H9 (cell line): ENCODE results near the gene TAF3. TPM values are rescaled to one million over a fixed set of nuclear protein-coding genes. Genes with fewer than 3 reads are reported as not detected.

Experiments
- DNase-seq: peaks from one replicate; pipeline ENCODE4 v3.0.0-alpha.2; 2017
- H2AFZ ChIP-seq: one replicate; pipeline ENCODE4 v1.6.1; 2013; ENCODE audit warnings: mild to moderate bottlenecking, low read length, control low read depth, moderate library complexity
- H2AK5ac ChIP-seq: 2 replicates; pipeline ENCODE4 v1.6.1; 2013; ENCODE audit warnings: low read length, control low read depth, mixed read lengths; ENCODE audit not compliant: insufficient read length
- H2BK120ac ChIP-seq: one replicate; pipeline ENCODE4 v1.6.1; 2013; ENCODE audit warnings: low read depth, mild to moderate bottlenecking, low read length, control low read depth, inconsistent platforms; ENCODE audit not compliant: poor library complexity, severe bottlenecking
- H2BK12ac ChIP-seq: 2 replicates; pipeline ENCODE4 v1.6.1; 2013; ENCODE audit warnings: low read length, control low read depth, mixed read lengths, low read depth; ENCODE audit not compliant: insufficient read length
- H2BK15ac ChIP-seq: 2 replicates; pipeline ENCODE4 v1.6.1; 2013; ENCODE audit warnings: low read depth, low read length, control low read depth
- H2BK20ac ChIP-seq: one replicate; pipeline ENCODE4 v1.6.1; 2013; ENCODE audit warnings: low read depth, mild to moderate bottlenecking, low read length, control low read depth, inconsistent platforms; ENCODE audit not compliant: poor library complexity, severe bottlenecking
- H2BK5ac ChIP-seq: 2 replicates; pipeline ENCODE4 v1.6.1; 2013; ENCODE audit warnings: low read length, control low read depth, mixed read lengths; ENCODE audit not compliant: insufficient read length
- H3K14ac ChIP-seq: 2 replicates; pipeline ENCODE4 v1.6.1; 2013; ENCODE audit warnings: low read length, control low read depth; ENCODE audit not compliant: insufficient read depth
- H3K18ac ChIP-seq: 2 replicates; pipeline ENCODE4 v1.6.1; 2013; ENCODE audit warnings: low read depth, mild to moderate bottlenecking, mixed read lengths, low read length, control low read depth; ENCODE audit not compliant: insufficient read length
- H3K23ac ChIP-seq: 2 replicates; pipeline ENCODE4 v1.6.1; 2013; ENCODE audit warnings: low read length, control low read depth, mixed read lengths, low read depth; ENCODE audit not compliant: insufficient read length
- H3K23me2 ChIP-seq: 2 replicates; pipeline ENCODE4 v1.6.1; 2013; ENCODE audit warnings: low read depth, mild to moderate bottlenecking, mixed read lengths, low read length, control low read depth; ENCODE audit not compliant: insufficient read length, poor library complexity, severe bottlenecking
- H3K27ac ChIP-seq: 2 replicates; pipeline ENCODE4 v1.5.1; 2013; ENCODE audit warnings: low read length, control low read depth, mixed read lengths, low read depth; ENCODE audit not compliant: insufficient read length
- H3K27me3 ChIP-seq: 2 replicates; pipeline ENCODE4 v1.6.1; 2013; ENCODE audit warnings: low read length, control low read depth, inconsistent platforms; ENCODE audit not compliant: insufficient read depth
- H3K4ac ChIP-seq: 2 replicates; pipeline ENCODE4 v1.6.1; 2013; ENCODE audit warnings: low read depth, mild to moderate bottlenecking, control low read depth, inconsistent platforms, low read length, moderate library complexity
- H3K4me1 ChIP-seq: 2 replicates; pipeline ENCODE4 v1.6.1; 2013; ENCODE audit warnings: low read length, control low read depth, inconsistent platforms; ENCODE audit not compliant: insufficient read depth
- H3K4me2 ChIP-seq: 2 replicates; pipeline ENCODE4 v1.6.1; 2013; ENCODE audit warnings: low read length, control low read depth, mixed read lengths; ENCODE audit not compliant: insufficient read length, insufficient read depth
- H3K56ac ChIP-seq: 2 replicates; pipeline ENCODE4 v1.6.1; 2013; ENCODE audit warnings: low read depth, mild to moderate bottlenecking, mixed read lengths, low read length, control low read depth; ENCODE audit not compliant: insufficient read length
- H3K79me1 ChIP-seq: 2 replicates; pipeline ENCODE4 v1.6.1; 2013; ENCODE audit warnings: low read depth, mild to moderate bottlenecking, moderate library complexity, low read length, control low read depth, inconsistent platforms; ENCODE audit not compliant: insufficient read depth, poor library complexity, severe bottlenecking
- H3K79me2 ChIP-seq: 2 replicates; pipeline ENCODE4 v1.6.1; 2013; ENCODE audit warnings: low read length, control low read depth, inconsistent platforms; ENCODE audit not compliant: insufficient read depth
- H3K9ac ChIP-seq: 2 replicates; pipeline ENCODE4 v1.6.1; 2013; ENCODE audit warnings: low read length, control low read depth, mixed read lengths; ENCODE audit not compliant: insufficient read length; ENCODE audit errors: extremely low read depth
- H3K9me3 ChIP-seq: one replicate; pipeline ENCODE4 v1.6.1; 2013; ENCODE audit warnings: low read depth, low read length, inconsistent platforms; ENCODE audit not compliant: control insufficient read depth
- H3T11ph ChIP-seq: one replicate; pipeline ENCODE4 v1.6.1; 2013; ENCODE audit warnings: mild to moderate bottlenecking, low read length, control low read depth, inconsistent platforms
- H4K20me1 ChIP-seq: one replicate; pipeline ENCODE4 v1.6.1; 2013; ENCODE audit not compliant: control insufficient read depth, insufficient read length, insufficient read depth
- H4K5ac ChIP-seq: 2 replicates; pipeline ENCODE4 v1.6.1; 2013; ENCODE audit warnings: low read depth, mild to moderate bottlenecking, mixed read lengths, low read length, control low read depth; ENCODE audit not compliant: insufficient read length
- H4K8ac ChIP-seq: replicated peaks from 2 replicates; pipeline ENCODE4 v1.6.1; 2013; ENCODE audit warnings: low read length, control low read depth, mixed read lengths, low read depth; ENCODE audit not compliant: insufficient read length
- H4K91ac ChIP-seq: 2 replicates; pipeline ENCODE4 v1.6.1; 2013; ENCODE audit warnings: low read depth, mild to moderate bottlenecking, moderate library complexity, mixed read lengths, low read length, control low read depth; ENCODE audit not compliant: insufficient read length
- H3K27ac Mint-ChIP-seq, 3 experiments: 2 replicates in 2 of 3; 3 replicates in 1 of 3; pipeline ENCODE4 v1.8.0; 2020 to 2021; ENCODE audit warnings: mixed read lengths in 3 of 3, mild to moderate bottlenecking in 1 of 3, moderate library complexity in 1 of 3
- H3K27me3 Mint-ChIP-seq: 2 replicates; pipeline ENCODE4 v1.8.0; 2021; ENCODE audit warnings: low read depth, mild to moderate bottlenecking, moderate library complexity, mixed read lengths
- H3K36me3 Mint-ChIP-seq, 3 experiments: 2 replicates in 2 of 3; 3 replicates in 1 of 3; pipeline ENCODE4 v1.8.0; 2020 to 2021; ENCODE audit warnings: low read depth in 3 of 3, mixed read lengths in 3 of 3; ENCODE audit not compliant: insufficient read depth in 1 of 3
- H3K4me1 Mint-ChIP-seq, 2 experiments: 2 replicates each; pipeline ENCODE4 v1.8.0; 2020; ENCODE audit warnings: mixed read lengths in 2 of 2
- H3K4me3 Mint-ChIP-seq, 2 experiments: 2 replicates in 1 of 2; 3 replicates in 1 of 2; pipeline ENCODE4 v1.8.0; 2020 to 2021; ENCODE audit warnings: mild to moderate bottlenecking in 2 of 2, mixed read lengths in 2 of 2, moderate library complexity in 1 of 2
- H3K9me3 Mint-ChIP-seq, 2 experiments: 2 replicates in 1 of 2; 3 replicates in 1 of 2; pipeline ENCODE4 v1.8.0; 2020; ENCODE audit warnings: mild to moderate bottlenecking in 2 of 2, mixed read lengths in 2 of 2, moderate library complexity in 1 of 2
- WGBS: extraction: QIAGEN DNeasy Blood & Tissue Kit; methylation state at CpG from one replicate; pipeline ENCODE4 v1.1.7; 2013; ENCODE audit warnings: missing lambda C conversion rate, low lambda C conversion rate, mixed read lengths; ENCODE audit not compliant: insufficient read length; ENCODE audit errors: extremely low coverage; 5-methylcytosine and 5-hydroxymethylcytosine counted together
- total RNA-seq: library from RNA; stranded (reverse); gene quantifications from 2 replicates; pipeline ENCODE4 v1.2.1, GENCODE V29; 2021
- TF ChIP-seq, protein P1 (sequence below): fragments of 200-600 bp; sonication (generic); conservative IDR thresholded peaks from 3 replicates; pipeline ENCODE4 v1.8.0; 2021; ENCODE audit warnings: antibody characterized with exemption, mild to moderate bottlenecking

Gene TAF3
- total RNA-seq, 1 experiment from 2014 or later, result 10.2 TPM

DNA sequence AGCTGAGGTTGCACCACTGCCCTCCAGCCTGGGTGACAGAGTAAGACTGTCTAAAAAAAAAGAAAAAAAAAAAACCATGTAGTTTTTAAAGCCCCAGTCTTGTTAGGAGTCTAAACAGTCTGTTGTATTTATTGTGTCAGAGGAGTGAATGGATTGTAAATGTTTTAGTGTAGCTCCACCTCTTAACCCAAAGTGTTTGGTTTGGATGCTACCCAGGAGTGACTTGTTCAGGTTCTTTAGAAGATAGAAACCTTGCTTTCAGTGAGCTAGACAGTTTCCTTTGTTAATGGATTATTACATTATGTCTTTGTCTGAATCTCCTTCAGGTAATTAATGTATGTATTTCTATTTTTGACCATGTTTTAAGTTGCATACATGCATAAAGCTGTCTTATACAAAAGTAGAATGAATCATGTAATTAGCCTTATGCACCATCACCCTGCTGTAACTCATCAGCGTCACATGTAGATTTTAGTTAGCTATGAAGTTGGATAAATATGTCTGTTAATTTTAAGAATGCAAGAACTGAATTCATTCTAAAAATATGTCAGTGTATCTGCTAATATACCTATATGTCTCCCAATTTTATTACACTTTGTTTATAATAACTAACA lies 97.7 kb downstream of the TAF3 start:
- Histone ChIP-seq H4K91ac (no peak overlapping the region), H3K9me3 (no peaks in the 10 kb centered on the region), H2BK120ac (no peak overlapping the region), H4K20me1 (no peaks in the 10 kb centered on the region), H4K5ac (no peak overlapping the region), H3K27ac (no peak overlapping the region), H3K56ac (no peak overlapping the region), H3K23me2 (no peaks in the 10 kb centered on the region), H3K27me3 (no peaks in the 10 kb centered on the region; the same call in 1 of the 2 replicates), H3T11ph (no peak overlapping the region), H4K8ac (no peak overlapping the region), H2BK5ac (no peak overlapping the region), H3K9ac (no peak overlapping the region), H2BK15ac (no peak overlapping the region), H3K14ac (no peak overlapping the region), H3K4me1 (no peaks in the 10 kb centered on the region), H3K23ac (no peak overlapping the region), H3K4me2 (no peak overlapping the region), H2BK20ac (no peak overlapping the region), H2AFZ (no peak overlapping the region), H3K4ac (no peak overlapping the region), H3K79me2 (0 out of 2 replicates have a peak, but pooled peaks cover 2% of the 10 kb centered on the region), H3K79me1 (no peaks in the 10 kb centered on the region), H2AK5ac (no peak overlapping the region), H2BK12ac (no peak overlapping the region), H3K18ac (no peak overlapping the region)
- H3K9me3 Mint-ChIP-seq, result no peaks in the 10 kb centered on the region
- peaks cover 5 to 12% of the 10 kb centered on the region in 2 experiments for H3K4me1 Mint-ChIP-seq
- DNase-seq, result no peak
- TF ChIP-seq, protein P1, sequence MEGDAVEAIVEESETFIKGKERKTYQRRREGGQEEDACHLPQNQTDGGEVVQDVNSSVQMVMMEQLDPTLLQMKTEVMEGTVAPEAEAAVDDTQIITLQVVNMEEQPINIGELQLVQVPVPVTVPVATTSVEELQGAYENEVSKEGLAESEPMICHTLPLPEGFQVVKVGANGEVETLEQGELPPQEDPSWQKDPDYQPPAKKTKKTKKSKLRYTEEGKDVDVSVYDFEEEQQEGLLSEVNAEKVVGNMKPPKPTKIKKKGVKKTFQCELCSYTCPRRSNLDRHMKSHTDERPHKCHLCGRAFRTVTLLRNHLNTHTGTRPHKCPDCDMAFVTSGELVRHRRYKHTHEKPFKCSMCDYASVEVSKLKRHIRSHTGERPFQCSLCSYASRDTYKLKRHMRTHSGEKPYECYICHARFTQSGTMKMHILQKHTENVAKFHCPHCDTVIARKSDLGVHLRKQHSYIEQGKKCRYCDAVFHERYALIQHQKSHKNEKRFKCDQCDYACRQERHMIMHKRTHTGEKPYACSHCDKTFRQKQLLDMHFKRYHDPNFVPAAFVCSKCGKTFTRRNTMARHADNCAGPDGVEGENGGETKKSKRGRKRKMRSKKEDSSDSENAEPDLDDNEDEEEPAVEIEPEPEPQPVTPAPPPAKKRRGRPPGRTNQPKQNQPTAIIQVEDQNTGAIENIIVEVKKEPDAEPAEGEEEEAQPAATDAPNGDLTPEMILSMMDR, result no peak
- WGBS, result no CpG with 5 or more reads among the region's 1 CpG
- H3K27ac Mint-ChIP-seq, result no peak overlapping the region
- no peaks in the 10 kb centered on the region for H3K36me3 Mint-ChIP-seq
- no peak overlapping the region for H3K4me3 Mint-ChIP-seq
- no peaks in the 10 kb centered on the region for H3K27me3 Mint-ChIP-seq
